Measurements from ENCODE around the gene GTF2A2.
A peak's percentile ranks its signal among the peaks of the same experiment; 100 is the strongest.

- TF ChIP-seq ELK4 (IDR thresholded peaks at IDR 0.05; ENCODE audit: borderline replicate concordance, low read depth, low read length), result no peak
- no peak for TF ChIP-seq CTCF (tag by site-specific recombination; IDR thresholded peaks at IDR 0.05)
- peak; percentile 20 for TF ChIP-seq ZBTB17 (tag by site-specific recombination; IDR thresholded peaks at IDR 0.05)
- TF ChIP-seq ZNF274 (IDR thresholded peaks at IDR 0.05; ENCODE audit: low read length), result no peak
- TF ChIP-seq ZNF274 (tag by site-specific recombination; IDR thresholded peaks at IDR 0.05; ENCODE audit: borderline replicate concordance), result no peak
- no peak for TF ChIP-seq ZNF138 (tag by site-specific recombination; IDR thresholded peaks at IDR 0.05; ENCODE audit: borderline replicate concordance)
- no peak for TF ChIP-seq SP2 (tag by site-specific recombination; IDR thresholded peaks at IDR 0.05)
- TF ChIP-seq YY1 (tag by site-specific recombination; IDR thresholded peaks at IDR 0.05), result 0 out of 2 replicates have a peak, but pooled peaks have one; percentile 29
These were observed 32.4 kb upstream of the GTF2A2 start for GRCh38 chr15:59689626-59690236.
